ENCODE measurements around the gene CCDC144A.
"Not testable (repeated sequence)": the region's sequence is repeated elsewhere in the genome, so short reads cannot be mapped to it uniquely, and the experiment has no call there.

Gene CCDC144A

DNA sequence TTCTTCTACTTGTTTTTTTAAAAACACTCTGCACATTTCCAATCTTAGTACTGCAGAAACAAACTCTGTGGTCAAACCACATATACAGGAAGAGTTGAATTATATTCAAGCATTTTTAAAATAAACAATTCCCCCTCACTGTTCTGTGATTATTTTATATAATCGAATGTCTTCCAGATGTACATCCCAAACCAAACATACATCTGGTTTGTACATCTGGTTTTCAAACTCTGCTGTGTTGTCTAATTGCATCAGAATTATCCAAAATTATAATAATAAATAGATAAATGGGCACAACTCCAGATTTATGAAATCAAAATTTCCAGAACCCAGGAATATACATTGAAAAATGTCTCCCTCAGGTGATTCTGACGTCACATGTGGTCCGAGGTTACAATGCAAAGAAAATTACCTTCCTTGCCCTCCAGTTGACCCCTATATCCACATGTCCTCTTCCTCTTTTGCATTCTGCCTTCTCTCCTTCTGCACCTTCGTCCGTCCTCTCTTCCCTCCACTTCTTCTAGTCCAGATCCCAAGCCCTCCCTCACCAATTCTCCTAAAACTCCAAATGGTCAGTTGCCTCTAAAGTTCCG, 13.3 kb upstream of the CCDC144A start:
- no peak overlapping the region for H3K4me3 ChIP-seq (ENCODE audit: low read depth in 1 of 2, low read length in 2 of 2)
- H3K27ac ChIP-seq (ENCODE audit: low read length) = no peak overlapping the region
- H3K4me1 ChIP-seq (ENCODE audit: control insufficient read depth in 1 of 2, insufficient read depth in 2 of 2, low read length in 2 of 2) = no peaks in the 10 kb centered on the region
- H3K36me3 ChIP-seq (ENCODE audit: control insufficient read depth in 1 of 2, insufficient read depth in 2 of 2, low read length in 2 of 2) = no peaks in the 10 kb centered on the region
- H3K9me3 ChIP-seq (ENCODE audit: control insufficient read depth in 1 of 2, low read length in 2 of 2) = no peaks in the 10 kb centered on the region
- no peaks in the 10 kb centered on the region for H3K27me3 ChIP-seq (ENCODE audit: low read depth, low read length)

DNA sequence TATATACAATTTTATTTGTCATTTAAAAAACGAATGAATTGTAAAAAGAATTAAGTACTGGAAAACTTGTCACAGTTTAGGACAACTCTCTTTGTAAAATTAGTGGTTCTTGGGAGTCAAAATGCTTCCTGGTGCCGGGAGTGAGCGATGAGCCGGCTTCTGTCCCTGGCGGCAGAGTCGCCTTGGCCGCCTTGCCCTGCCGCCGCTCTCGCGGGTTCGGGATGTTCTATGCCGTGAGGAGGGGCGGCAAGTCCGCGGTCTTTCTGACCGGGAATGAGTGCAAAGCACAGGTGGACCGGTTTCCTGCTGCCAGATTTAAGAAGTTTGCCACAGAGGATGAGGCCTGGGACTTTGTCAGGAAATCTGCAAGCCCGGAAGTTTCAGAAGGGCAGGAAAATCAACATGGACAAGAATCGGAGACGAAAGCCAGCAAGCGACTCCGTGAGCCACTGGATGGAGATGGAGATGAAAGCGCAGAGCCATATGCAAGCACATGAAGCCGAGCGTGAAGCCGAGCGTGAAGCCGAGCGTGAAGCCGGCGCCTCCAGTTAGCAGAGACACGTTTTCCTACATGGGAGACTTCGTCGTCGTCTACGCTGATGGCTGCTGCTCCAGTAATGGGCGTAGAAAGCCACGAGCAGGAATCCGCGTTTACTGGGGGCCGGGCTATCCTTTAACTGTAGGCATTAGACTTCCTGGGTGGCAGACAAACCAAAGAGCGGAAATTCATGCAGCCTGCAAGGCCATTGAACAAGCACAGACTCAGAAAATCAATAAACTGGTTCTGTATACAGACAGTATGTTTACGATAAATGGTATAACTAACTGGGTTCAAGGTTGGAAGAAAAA, 6.5 kb upstream of the CCDC144A start:
- not testable (repeated sequence) for H3K4me3 ChIP-seq (ENCODE audit: low read depth in 1 of 2, low read length in 2 of 2); H3K27me3 ChIP-seq (ENCODE audit: low read depth, low read length); H3K27ac ChIP-seq (ENCODE audit: low read length); H3K4me1 ChIP-seq (ENCODE audit: control insufficient read depth in 1 of 2, insufficient read depth in 2 of 2, low read length in 2 of 2); H3K9me3 ChIP-seq (ENCODE audit: control insufficient read depth in 1 of 2, low read length in 2 of 2); H3K36me3 ChIP-seq (ENCODE audit: control insufficient read depth in 1 of 2, insufficient read depth in 2 of 2, low read length in 2 of 2)

DNA sequence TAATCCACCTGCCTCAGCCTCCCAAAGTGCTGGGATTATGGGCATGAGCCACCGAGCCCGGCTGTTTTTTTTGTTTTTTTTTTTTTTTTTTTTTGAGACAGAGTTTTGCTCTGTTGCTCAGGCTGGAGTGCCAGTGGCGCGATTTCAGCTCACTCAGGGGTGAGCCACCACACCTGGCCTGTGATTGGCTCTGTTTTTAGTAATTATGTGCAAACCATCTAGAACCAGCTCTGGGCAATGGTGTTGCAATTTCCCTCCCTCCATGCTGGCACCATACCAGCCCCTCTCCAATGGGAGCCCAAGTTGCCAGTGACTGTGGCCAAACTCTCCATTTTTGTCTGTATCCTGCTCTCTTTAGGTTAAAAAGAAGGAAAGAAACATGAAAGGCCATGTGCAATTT, 4.0 kb upstream of the CCDC144A start:
- H3K27ac ChIP-seq (ENCODE audit: low read length); H3K4me1 ChIP-seq (ENCODE audit: control insufficient read depth in 1 of 2, insufficient read depth in 2 of 2, low read length in 2 of 2); H3K9me3 ChIP-seq (ENCODE audit: control insufficient read depth in 1 of 2, low read length in 2 of 2); H3K27me3 ChIP-seq (ENCODE audit: low read depth, low read length); H3K36me3 ChIP-seq (ENCODE audit: control insufficient read depth in 1 of 2, insufficient read depth in 2 of 2, low read length in 2 of 2); H3K4me3 ChIP-seq (ENCODE audit: low read depth in 1 of 2, low read length in 2 of 2): not testable (repeated sequence)

DNA sequence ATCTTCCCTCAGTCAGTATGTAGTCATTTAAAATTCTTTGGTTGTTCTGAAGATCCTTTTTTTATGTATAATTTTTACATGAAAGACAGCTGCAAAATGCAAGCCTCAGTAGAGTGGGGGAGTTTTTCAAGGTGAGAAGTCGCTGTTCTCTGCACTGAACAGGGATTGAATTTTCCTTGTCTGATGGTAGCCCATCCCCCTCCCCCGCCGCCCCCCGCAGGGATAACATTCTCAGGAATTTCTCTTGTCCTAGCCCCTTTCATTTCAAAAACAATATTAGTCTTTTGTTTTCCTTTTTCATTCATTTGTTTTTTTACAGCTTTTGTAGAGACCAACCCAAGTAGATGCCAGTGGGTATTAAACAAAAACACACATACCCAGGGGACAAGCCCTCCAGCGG, 2.9 kb upstream of the CCDC144A start:
- not testable (repeated sequence) for H3K27ac ChIP-seq (ENCODE audit: low read length); H3K9me3 ChIP-seq (ENCODE audit: control insufficient read depth in 1 of 2, low read length in 2 of 2); H3K4me1 ChIP-seq (ENCODE audit: control insufficient read depth in 1 of 2, insufficient read depth in 2 of 2, low read length in 2 of 2); H3K4me3 ChIP-seq (ENCODE audit: low read depth in 1 of 2, low read length in 2 of 2); H3K36me3 ChIP-seq (ENCODE audit: control insufficient read depth in 1 of 2, insufficient read depth in 2 of 2, low read length in 2 of 2); H3K27me3 ChIP-seq (ENCODE audit: low read depth, low read length)

DNA sequence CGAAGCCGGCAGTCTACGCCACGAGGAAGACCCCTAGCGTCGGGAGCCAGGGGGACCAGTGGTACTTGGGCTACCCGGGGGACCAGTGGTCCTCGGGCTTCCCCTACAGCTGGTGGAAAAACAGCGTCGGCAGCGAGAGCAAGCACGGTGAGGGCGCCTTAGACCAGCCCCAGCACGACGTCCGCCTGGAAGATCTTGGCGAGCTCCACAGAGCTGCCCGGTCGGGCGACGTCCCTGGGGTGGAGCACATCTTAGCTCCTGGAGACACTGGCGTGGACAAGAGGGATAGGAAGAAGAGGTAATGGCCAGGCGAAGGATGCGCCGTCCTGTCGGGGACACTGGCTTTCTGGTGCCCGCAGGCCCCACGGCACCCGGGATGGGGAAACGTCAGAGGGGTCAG, 406 bp downstream of the CCDC144A start:
- H3K4me3 ChIP-seq (ENCODE audit: low read depth in 1 of 2, low read length in 2 of 2); H3K27ac ChIP-seq (ENCODE audit: low read length); H3K4me1 ChIP-seq (ENCODE audit: control insufficient read depth in 1 of 2, insufficient read depth in 2 of 2, low read length in 2 of 2): not testable (repeated sequence)

DNA sequence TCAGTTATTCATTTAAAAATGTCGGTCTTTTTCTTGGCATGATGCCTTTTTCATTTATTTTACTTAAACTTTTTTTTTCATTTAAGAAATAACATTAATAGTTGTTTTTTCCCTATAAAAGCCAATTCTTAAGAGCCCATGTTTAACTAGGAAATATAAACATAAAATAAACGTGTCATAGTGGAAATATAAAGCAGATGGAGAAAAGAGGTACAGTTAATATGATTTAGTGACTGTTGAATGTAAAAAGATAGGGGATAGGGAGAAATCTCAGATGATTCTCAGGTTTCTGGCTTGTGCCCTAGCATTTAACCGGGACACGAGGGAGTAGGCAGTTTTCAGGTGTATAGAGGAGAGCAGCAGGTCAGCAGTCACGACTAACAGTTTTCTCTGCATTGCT, 7.6 kb downstream of the CCDC144A start:
- not testable (repeated sequence) for H3K4me1 ChIP-seq (ENCODE audit: control insufficient read depth in 1 of 2, insufficient read depth in 2 of 2, low read length in 2 of 2); H3K4me3 ChIP-seq (ENCODE audit: low read depth in 1 of 2, low read length in 2 of 2); H3K27me3 ChIP-seq (ENCODE audit: low read depth, low read length); H3K27ac ChIP-seq (ENCODE audit: low read length); H3K9me3 ChIP-seq (ENCODE audit: control insufficient read depth in 1 of 2, low read length in 2 of 2); H3K36me3 ChIP-seq (ENCODE audit: control insufficient read depth in 1 of 2, insufficient read depth in 2 of 2, low read length in 2 of 2)

More for the DNA sequence above, 406 bp downstream of the CCDC144A start:
- not testable (repeated sequence) for H3K27me3 ChIP-seq (ENCODE audit: low read depth, low read length); H3K36me3 ChIP-seq (ENCODE audit: control insufficient read depth in 1 of 2, insufficient read depth in 2 of 2, low read length in 2 of 2); H3K9me3 ChIP-seq (ENCODE audit: control insufficient read depth in 1 of 2, low read length in 2 of 2)

DNA sequence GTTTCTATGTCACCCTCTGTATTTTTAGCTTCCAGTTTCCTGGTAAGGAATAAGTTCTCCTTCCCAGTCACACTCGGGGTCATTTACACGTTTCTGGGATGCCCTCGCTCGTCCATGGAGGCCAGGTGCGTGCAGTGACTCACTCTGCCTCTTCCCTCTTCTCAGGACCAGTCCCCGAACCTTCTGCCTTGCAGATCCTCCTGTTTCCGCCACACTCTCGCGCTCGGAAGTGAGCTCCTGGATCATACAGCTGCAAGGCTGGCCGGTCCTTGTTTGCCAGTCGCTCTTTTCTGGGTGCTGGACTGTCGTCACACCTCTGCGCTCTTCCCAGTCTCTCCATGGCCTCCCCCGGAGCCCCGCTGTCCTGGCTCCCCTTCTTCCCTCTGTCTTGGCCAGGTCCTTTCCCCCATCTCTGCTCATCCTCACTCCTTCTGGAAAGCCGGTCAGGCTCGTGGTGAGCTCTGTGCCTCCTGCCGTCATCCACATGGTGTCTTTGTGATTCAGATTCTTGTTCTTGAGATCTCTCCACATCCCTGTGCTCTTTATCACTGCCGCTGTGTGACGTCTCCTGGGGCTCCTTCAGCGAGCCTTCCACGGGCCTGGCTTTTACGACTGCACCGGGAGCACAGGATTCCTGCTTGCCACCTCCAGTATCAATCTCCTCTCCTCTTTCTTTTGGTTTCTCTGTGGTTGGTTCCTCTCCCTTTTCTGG, 55.6 kb downstream of the CCDC144A start:
- not testable (repeated sequence) for H3K36me3 ChIP-seq (ENCODE audit: control insufficient read depth in 1 of 2, insufficient read depth in 2 of 2, low read length in 2 of 2); H3K9me3 ChIP-seq (ENCODE audit: control insufficient read depth in 1 of 2, low read length in 2 of 2); H3K4me3 ChIP-seq (ENCODE audit: low read depth in 1 of 2, low read length in 2 of 2); H3K27ac ChIP-seq (ENCODE audit: low read length); H3K4me1 ChIP-seq (ENCODE audit: control insufficient read depth in 1 of 2, insufficient read depth in 2 of 2, low read length in 2 of 2); H3K27me3 ChIP-seq (ENCODE audit: low read depth, low read length)

DNA sequence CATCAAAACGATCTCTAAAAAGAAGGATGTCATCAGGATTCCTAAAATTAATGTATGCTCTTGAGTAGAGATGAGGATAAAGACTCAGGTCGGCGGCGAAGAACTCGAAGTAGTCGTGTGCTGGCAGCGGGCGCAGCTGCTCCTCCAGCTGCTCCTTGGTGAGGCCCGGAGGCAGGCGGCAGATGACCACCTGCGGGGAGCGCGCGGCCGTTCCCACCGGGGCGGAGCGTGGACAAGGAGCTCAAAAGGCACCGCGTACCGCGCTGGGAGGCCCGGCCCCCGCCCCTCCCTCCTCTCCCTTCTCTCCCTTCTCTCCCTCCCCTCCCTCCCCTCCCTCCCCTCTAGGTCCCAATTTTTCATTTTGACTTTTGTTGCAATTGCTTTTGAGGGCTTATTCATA, 56.5 kb downstream of the CCDC144A start:
- H3K27me3 ChIP-seq (ENCODE audit: low read depth, low read length); H3K36me3 ChIP-seq (ENCODE audit: control insufficient read depth in 1 of 2, insufficient read depth in 2 of 2, low read length in 2 of 2); H3K4me1 ChIP-seq (ENCODE audit: control insufficient read depth in 1 of 2, insufficient read depth in 2 of 2, low read length in 2 of 2); H3K9me3 ChIP-seq (ENCODE audit: control insufficient read depth in 1 of 2, low read length in 2 of 2); H3K27ac ChIP-seq (ENCODE audit: low read length); H3K4me3 ChIP-seq (ENCODE audit: low read depth in 1 of 2, low read length in 2 of 2): not testable (repeated sequence)

DNA sequence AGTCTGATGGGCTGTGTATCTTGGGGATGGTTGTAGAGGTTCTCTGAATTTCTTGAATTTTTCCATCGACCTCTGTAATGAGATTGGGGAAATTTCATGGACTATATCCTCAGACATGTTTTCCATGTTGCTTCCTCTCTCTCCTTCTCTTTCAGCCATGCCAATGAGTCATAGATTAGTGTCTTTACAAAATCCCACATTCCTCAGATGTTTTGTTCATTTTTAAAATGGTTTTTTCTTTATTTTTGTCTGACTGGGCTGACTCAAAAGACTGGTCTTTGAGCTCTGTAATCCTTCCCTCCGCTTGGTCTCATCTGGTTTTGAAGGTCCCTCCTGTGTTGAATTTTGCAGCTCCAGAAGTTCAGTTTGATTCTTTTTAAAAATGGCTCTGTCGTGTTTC, 60.5 kb downstream of the CCDC144A start:
- H3K27ac ChIP-seq (ENCODE audit: low read length); H3K9me3 ChIP-seq (ENCODE audit: control insufficient read depth in 1 of 2, low read length in 2 of 2); H3K36me3 ChIP-seq (ENCODE audit: control insufficient read depth in 1 of 2, insufficient read depth in 2 of 2, low read length in 2 of 2); H3K4me1 ChIP-seq (ENCODE audit: control insufficient read depth in 1 of 2, insufficient read depth in 2 of 2, low read length in 2 of 2); H3K27me3 ChIP-seq (ENCODE audit: low read depth, low read length); H3K4me3 ChIP-seq (ENCODE audit: low read depth in 1 of 2, low read length in 2 of 2): not testable (repeated sequence)

DNA sequence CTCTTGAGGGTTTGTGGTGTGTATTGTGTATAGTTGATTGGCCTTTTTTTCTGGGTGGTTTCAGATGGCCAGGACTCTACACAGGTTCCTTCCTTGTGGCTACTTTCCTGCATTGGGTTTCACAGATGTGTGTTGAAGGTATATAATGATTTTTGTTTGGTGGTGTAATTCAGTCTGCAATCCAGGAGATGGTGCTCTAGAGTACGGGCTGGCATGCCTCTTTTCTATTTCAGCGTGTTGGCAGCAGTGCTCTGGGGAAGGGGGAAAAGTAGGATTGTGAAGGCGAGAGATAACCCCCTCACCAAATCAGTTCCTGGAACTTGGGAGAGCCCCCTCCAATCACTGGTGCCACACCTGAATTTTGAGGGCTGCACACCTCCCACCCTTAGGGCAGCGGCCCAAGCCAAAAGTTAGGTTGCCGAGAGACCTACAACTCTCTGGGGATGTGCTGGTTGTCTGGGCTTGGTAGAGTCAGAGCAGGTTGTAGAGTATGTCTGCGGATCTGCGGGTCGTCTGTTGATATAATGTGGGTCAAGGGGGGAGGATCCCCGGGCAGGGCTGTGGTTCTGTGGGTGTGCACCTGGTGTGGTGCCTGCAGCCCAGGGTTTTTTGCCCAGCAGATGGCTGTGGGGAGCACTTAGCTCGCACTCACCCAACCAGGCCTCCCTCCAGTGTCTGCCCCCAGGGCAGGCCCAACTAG, 61.3 kb downstream of the CCDC144A start:
- H3K27ac ChIP-seq (ENCODE audit: low read length); H3K27me3 ChIP-seq (ENCODE audit: low read depth, low read length); H3K4me1 ChIP-seq (ENCODE audit: control insufficient read depth in 1 of 2, insufficient read depth in 2 of 2, low read length in 2 of 2); H3K36me3 ChIP-seq (ENCODE audit: control insufficient read depth in 1 of 2, insufficient read depth in 2 of 2, low read length in 2 of 2); H3K4me3 ChIP-seq (ENCODE audit: low read depth in 1 of 2, low read length in 2 of 2); H3K9me3 ChIP-seq (ENCODE audit: control insufficient read depth in 1 of 2, low read length in 2 of 2): not testable (repeated sequence)

DNA sequence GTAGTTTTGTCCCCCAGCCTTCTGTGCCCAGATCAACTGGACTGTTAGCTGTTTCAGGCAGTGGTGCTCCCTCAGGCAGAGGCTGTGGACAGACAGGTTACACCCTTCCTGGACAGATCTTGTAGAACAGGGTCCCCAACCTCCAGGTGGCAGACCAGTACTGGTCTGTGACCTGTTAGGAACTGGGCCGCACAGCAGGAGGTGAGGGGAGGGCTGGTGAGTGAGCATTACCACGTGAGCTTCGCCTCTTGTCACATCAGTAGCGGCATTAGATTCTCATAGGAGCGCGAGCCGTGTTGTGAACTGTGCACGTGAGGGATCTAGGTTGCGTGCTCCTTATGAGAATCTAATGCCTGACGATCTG, 61.9 kb downstream of the CCDC144A start:
- H3K4me3 ChIP-seq (ENCODE audit: low read depth in 1 of 2, low read length in 2 of 2); H3K4me1 ChIP-seq (ENCODE audit: control insufficient read depth in 1 of 2, insufficient read depth in 2 of 2, low read length in 2 of 2); H3K27ac ChIP-seq (ENCODE audit: low read length); H3K27me3 ChIP-seq (ENCODE audit: low read depth, low read length); H3K36me3 ChIP-seq (ENCODE audit: control insufficient read depth in 1 of 2, insufficient read depth in 2 of 2, low read length in 2 of 2); H3K9me3 ChIP-seq (ENCODE audit: control insufficient read depth in 1 of 2, low read length in 2 of 2): not testable (repeated sequence)
